ENCODE results near the gene GET3. TPM values are rescaled to one million over a fixed set of nuclear protein-coding genes. Genes with fewer than 3 reads are reported as not detected.

Gene GET3
- total and polyA plus RNA-seq, 9 donors: 26.2 to 68.1 (median 47.7) TPM

DNA sequence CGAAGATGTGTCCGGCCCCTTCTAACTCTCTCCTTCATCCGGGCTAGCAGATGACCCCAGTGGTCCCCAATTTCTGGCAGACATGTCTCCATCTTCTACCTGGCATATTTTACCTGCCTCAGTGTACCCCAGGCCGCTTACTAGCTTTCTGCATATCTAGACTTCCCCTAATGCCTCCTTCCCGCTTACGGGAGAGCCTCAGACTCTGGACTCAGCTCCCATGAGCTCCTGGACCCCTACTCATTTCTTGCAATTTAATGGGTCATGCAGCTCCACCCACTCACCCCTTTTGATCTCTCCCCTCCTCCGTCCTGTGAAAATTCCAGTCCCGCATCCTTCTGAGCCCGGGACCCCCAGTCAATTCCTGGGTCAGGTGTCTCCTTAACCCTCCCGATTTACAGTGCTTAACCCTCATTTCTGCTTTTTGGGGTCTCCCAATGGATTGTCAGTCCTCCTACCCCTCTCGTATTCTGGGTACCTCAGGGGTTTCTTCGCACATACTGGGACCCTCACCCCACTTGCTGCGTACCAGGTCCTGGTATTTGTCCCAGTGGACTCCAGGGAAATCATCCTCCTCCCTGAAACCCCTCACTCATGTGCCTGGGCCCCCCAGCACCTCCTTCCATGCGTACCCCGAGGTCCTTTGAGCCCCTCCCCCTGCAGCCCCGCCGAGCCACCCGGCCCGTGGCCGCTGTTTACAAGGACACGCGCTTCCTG, 53.5 kb downstream of the GET3 start:
- 2 to 3% (median 2%) methylated on average over 22 of the region's 22 CpGs for WGBS, 3 donors
- intact Hi-C loops (cut with DNase I): no loop called here
- peaks cover 8% of the 10 kb centered on the region for H3K4me1 ChIP-seq (ENCODE audit: insufficient read depth)

DNA sequence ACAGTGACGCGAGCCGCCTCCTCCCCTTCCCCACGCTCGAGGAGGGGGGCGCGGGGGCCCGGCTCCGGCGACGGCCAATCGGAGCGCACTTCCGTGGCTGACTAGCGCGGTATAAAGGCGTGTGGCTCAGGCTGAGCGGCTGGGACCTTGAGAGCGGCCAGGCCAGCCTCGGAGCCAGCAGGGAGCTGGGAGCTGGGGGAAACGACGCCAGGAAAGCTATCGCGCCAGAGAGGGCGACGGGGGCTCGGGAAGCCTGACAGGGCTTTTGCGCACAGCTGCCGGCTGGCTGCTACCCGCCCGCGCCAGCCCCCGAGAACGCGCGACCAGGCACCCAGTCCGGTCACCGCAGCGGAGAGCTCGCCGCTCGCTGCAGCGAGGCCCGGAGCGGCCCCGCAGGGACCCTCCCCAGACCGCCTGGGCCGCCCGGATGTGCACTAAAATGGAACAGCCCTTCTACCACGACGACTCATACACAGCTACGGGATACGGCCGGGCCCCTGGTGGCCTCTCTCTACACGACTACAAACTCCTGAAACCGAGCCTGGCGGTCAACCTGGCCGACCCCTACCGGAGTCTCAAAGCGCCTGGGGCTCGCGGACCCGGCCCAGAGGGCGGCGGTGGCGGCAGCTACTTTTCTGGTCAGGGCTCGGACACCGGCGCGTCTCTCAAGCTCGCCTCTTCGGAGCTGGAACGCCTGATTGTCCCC, 54.2 kb downstream of the GET3 start, which contains the start of gene JUNB:
Gene JUNB, plus strand, starts transcription at position 142 of the 706 bp plus-strand sequence. Its CDS starts 286 bp downstream, at position 428.
- Histone ChIP-seq H3K4me1 (ENCODE audit: insufficient read depth) (peaks cover 8% of the 10 kb centered on the region), H3K36me3 (no peaks in the 10 kb centered on the region), H3K27me3 (no peaks in the 10 kb centered on the region), H3K4me3 (peak within 1 kb of the TSS; percentile 80), H3K27ac (peak within 1 kb of the TSS; percentile 95 to 99), H3K9me3 (no peaks in the 10 kb centered on the region)
- TF ChIP-seq EP300 (IDR thresholded peaks at IDR 0.05) (peak; percentile 99), POLR2A (IDR thresholded peaks at IDR 0.05) (peak; percentile 100)
- TF ChIP-seq, protein P1, sequence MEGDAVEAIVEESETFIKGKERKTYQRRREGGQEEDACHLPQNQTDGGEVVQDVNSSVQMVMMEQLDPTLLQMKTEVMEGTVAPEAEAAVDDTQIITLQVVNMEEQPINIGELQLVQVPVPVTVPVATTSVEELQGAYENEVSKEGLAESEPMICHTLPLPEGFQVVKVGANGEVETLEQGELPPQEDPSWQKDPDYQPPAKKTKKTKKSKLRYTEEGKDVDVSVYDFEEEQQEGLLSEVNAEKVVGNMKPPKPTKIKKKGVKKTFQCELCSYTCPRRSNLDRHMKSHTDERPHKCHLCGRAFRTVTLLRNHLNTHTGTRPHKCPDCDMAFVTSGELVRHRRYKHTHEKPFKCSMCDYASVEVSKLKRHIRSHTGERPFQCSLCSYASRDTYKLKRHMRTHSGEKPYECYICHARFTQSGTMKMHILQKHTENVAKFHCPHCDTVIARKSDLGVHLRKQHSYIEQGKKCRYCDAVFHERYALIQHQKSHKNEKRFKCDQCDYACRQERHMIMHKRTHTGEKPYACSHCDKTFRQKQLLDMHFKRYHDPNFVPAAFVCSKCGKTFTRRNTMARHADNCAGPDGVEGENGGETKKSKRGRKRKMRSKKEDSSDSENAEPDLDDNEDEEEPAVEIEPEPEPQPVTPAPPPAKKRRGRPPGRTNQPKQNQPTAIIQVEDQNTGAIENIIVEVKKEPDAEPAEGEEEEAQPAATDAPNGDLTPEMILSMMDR (IDR thresholded peaks at IDR 0.05): peak; percentile 1 to 31 (median 9)
- intact Hi-C loops (cut with DNase I): no loop called here
- DNase-seq: peak; percentile 98 to 99 (median 98)
- WGBS, 3 donors: 0% methylated on average over 49 to 73 of the region's 73 CpGs

More for the DNA sequence above, 53.5 kb downstream of the GET3 start:
- no peaks in the 10 kb centered on the region for H3K27me3 ChIP-seq
- no peaks in the 10 kb centered on the region for H3K9me3 ChIP-seq
- H3K36me3 ChIP-seq: no peaks in the 10 kb centered on the region
- peak overlapping the region; percentile 80 for H3K4me3 ChIP-seq
- DNase-seq: peak in 4 of 5 donors; percentile 41 to 56 (median 53)
- TF ChIP-seq POLR2A (IDR thresholded peaks at IDR 0.05): no peak
- no peak for TF ChIP-seq EP300 (IDR thresholded peaks at IDR 0.05)
- TF ChIP-seq, protein P1 (IDR thresholded peaks at IDR 0.05): no peak
- peak overlapping the region; percentile 95 to 99 for H3K27ac ChIP-seq

DNA sequence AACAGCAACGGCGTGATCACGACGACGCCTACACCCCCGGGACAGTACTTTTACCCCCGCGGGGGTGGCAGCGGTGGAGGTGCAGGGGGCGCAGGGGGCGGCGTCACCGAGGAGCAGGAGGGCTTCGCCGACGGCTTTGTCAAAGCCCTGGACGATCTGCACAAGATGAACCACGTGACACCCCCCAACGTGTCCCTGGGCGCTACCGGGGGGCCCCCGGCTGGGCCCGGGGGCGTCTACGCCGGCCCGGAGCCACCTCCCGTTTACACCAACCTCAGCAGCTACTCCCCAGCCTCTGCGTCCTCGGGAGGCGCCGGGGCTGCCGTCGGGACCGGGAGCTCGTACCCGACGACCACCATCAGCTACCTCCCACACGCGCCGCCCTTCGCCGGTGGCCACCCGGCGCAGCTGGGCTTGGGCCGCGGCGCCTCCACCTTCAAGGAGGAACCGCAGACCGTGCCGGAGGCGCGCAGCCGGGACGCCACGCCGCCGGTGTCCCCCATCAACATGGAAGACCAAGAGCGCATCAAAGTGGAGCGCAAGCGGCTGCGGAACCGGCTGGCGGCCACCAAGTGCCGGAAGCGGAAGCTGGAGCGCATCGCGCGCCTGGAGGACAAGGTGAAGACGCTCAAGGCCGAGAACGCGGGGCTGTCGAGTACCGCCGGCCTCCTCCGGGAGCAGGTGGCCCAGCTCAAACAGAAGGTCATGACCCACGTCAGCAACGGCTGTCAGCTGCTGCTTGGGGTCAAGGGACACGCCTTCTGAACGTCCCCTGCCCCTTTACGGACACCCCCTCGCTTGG, 55.0 kb downstream of the GET3 start:
- no peaks in the 10 kb centered on the region for H3K36me3 ChIP-seq
- WGBS, 3 donors: 0 to 1% (median 0%) methylated on average over 48 to 84 of the region's 84 CpGs
- peak; percentile 74 to 84 (median 76) for DNase-seq
- intact Hi-C loops (cut with DNase I): no loop called here
- H3K4me3 ChIP-seq: peak overlapping the region; percentile 80
- no peaks in the 10 kb centered on the region for H3K27me3 ChIP-seq
- H3K27ac ChIP-seq: peak overlapping the region; percentile 95 to 99
- H3K9me3 ChIP-seq: no peaks in the 10 kb centered on the region
- peaks cover 8% of the 10 kb centered on the region for H3K4me1 ChIP-seq (ENCODE audit: insufficient read depth)
- TF ChIP-seq POLR2A (IDR thresholded peaks at IDR 0.05) (no peak), EP300 (IDR thresholded peaks at IDR 0.05) (no peak)
- TF ChIP-seq, protein P1 (IDR thresholded peaks at IDR 0.05): peak in 1 of 3 donors; percentile 13

DNA sequence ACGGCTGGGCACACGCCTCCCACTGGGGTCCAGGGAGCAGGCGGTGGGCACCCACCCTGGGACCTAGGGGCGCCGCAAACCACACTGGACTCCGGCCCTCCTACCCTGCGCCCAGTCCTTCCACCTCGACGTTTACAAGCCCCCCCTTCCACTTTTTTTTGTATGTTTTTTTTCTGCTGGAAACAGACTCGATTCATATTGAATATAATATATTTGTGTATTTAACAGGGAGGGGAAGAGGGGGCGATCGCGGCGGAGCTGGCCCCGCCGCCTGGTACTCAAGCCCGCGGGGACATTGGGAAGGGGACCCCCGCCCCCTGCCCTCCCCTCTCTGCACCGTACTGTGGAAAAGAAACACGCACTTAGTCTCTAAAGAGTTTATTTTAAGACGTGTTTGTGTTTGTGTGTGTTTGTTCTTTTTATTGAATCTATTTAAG, 55.6 kb downstream of the GET3 start:
- Histone ChIP-seq H3K9me3 (no peaks in the 10 kb centered on the region), H3K27me3 (no peaks in the 10 kb centered on the region), H3K27ac (peak overlapping the region; percentile 95 to 99), H3K4me1 (ENCODE audit: insufficient read depth) (peaks cover 8% of the 10 kb centered on the region), H3K4me3 (peak overlapping the region; percentile 80), H3K36me3 (no peaks in the 10 kb centered on the region)
- 0 to 1% (median 1%) methylated on average over 22 of the region's 22 CpGs for WGBS, 3 donors
- TF ChIP-seq, protein P1 (IDR thresholded peaks at IDR 0.05): no peak
- TF ChIP-seq POLR2A (IDR thresholded peaks at IDR 0.05) (no peak), EP300 (IDR thresholded peaks at IDR 0.05) (no peak)
- DNase-seq: peak in 3 of 5 donors; percentile 25 to 62 (median 51)
- intact Hi-C loops (cut with DNase I): no loop called here

Data from ovary (tissue), 9 donors.